ENCODE results near the gene UNC13C. TPM values are rescaled to one million over a fixed set of nuclear protein-coding genes. Genes with fewer than 3 reads are reported as not detected.

Gene UNC13C
- polyA plus RNA-seq, 1 experiment = not detected

GRCh38 chr15:54345301-54345700 lies 367.1 kb downstream of the UNC13C start:
- H3K27me3 ChIP-seq (ENCODE audit: control insufficient read depth, insufficient read depth, low read length) = no peaks in the 10 kb centered on the region
- TF ChIP-seq, protein P1, sequence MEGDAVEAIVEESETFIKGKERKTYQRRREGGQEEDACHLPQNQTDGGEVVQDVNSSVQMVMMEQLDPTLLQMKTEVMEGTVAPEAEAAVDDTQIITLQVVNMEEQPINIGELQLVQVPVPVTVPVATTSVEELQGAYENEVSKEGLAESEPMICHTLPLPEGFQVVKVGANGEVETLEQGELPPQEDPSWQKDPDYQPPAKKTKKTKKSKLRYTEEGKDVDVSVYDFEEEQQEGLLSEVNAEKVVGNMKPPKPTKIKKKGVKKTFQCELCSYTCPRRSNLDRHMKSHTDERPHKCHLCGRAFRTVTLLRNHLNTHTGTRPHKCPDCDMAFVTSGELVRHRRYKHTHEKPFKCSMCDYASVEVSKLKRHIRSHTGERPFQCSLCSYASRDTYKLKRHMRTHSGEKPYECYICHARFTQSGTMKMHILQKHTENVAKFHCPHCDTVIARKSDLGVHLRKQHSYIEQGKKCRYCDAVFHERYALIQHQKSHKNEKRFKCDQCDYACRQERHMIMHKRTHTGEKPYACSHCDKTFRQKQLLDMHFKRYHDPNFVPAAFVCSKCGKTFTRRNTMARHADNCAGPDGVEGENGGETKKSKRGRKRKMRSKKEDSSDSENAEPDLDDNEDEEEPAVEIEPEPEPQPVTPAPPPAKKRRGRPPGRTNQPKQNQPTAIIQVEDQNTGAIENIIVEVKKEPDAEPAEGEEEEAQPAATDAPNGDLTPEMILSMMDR (IDR thresholded peaks at IDR 0.05; ENCODE audit: insufficient read depth, low read depth, low read length) = no peak
- CTCF ChIA-PET = no interaction called here
- no peak overlapping the region for H3K4me3 ChIP-seq (ENCODE audit: low read depth, low read length)
- POLR2A ChIA-PET = no interaction called here
- no peaks in the 10 kb centered on the region for H3K36me3 ChIP-seq (ENCODE audit: control insufficient read depth, insufficient read depth, low read length)
- DNase-seq (ENCODE audit: low read depth) = no peak

DNA sequence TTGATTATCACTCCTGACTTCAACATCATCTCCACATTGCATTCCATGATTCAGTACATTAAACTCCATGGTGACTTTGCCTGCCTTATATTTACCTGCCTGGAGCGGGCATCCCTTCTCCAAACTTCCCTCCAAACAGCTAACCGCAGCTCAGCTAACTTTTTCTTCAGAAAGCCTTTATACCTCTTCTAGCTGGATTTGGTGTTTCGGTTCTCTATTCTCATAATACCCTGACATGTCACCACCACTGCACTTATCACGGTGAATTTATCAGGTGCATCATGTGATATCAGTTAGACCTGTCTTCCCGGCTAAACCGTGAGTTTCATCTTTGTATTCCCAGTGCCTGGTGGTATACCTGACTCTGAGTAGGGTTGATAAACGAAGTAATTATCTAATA lies 367.6 kb downstream of the UNC13C start:
- no peaks in the 10 kb centered on the region for H3K36me3 ChIP-seq (ENCODE audit: control insufficient read depth, insufficient read depth, low read length)
- CTCF ChIA-PET = no interaction called here
- TF ChIP-seq, protein P1 (IDR thresholded peaks at IDR 0.05; ENCODE audit: insufficient read depth, low read depth, low read length) = no peak
- POLR2A ChIA-PET = no interaction called here
- DNase-seq (ENCODE audit: low read depth) = no peak
- no peaks in the 10 kb centered on the region for H3K27me3 ChIP-seq (ENCODE audit: control insufficient read depth, insufficient read depth, low read length)
- H3K4me3 ChIP-seq (ENCODE audit: low read depth, low read length) = no peak overlapping the region

DNA sequence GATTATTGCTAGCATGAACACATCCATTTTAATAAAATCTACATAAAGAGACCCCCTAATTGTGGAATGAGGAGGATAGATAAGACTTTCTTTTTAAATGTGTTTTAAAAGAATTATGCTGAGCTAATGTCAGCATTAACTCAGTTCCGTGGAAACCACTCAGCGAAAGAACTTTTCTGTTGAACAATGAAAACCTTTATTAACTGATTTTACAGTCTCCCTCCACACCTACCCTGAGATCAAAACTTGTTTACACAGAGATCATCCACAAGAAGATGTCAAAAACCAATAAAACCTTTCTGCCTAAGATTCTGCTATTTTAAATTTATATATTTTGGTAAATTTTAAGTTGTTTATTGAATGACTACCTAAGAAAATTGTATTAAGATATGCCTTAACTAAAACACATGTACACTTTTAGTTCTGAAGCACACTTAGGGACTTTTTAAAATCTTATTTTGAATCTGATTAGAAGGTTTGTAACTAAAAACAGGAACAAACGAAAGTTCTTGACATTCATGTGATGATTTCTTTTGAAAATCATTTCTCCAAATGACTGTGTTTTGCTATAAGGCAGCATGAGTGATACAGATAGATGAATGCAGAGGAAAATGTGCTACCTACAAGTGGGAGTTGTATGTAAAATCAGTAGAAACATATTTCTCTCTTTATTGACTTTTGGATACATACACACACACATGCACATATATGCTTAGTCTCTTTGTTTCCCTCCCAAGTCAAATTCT lies 369.0 kb downstream of the UNC13C start:
- Histone ChIP-seq H3K36me3 (ENCODE audit: control insufficient read depth, insufficient read depth, low read length) (no peaks in the 10 kb centered on the region), H3K4me3 (ENCODE audit: low read depth, low read length) (no peak overlapping the region), H3K27me3 (ENCODE audit: control insufficient read depth, insufficient read depth, low read length) (no peaks in the 10 kb centered on the region)
- TF ChIP-seq, protein P1 (IDR thresholded peaks at IDR 0.05; ENCODE audit: insufficient read depth, low read depth, low read length) = no peak
- no peak for DNase-seq (ENCODE audit: low read depth)
- ChIA-PET POLR2A (no interaction called here), CTCF (no interaction called here)

DNA sequence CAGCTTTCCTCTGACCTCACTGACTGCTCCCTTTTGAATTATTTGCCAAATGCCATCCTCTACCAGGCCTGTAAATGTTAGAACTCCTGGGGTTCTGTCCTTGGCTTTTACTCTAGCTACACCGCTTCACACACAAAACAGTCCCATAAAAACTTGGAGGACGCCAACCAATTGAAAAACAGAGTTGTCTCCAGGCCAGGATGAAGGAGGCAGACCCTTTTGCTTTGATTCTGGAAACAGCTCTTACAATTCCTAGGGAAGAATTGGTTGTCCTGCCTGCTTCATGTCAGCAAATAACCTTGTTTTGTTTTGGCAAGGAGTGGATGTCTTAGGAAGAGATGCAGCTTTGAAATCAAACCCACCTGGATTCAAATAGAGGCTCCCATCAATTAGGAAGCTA lies 375.5 kb downstream of the UNC13C start:
- no peak for DNase-seq (ENCODE audit: low read depth)
- POLR2A ChIA-PET = no interaction called here
- Histone ChIP-seq H3K36me3 (ENCODE audit: control insufficient read depth, insufficient read depth, low read length) (no peaks in the 10 kb centered on the region), H3K27me3 (ENCODE audit: control insufficient read depth, insufficient read depth, low read length) (no peaks in the 10 kb centered on the region), H3K4me3 (ENCODE audit: low read depth, low read length) (no peak overlapping the region)
- TF ChIP-seq, protein P1 (IDR thresholded peaks at IDR 0.05; ENCODE audit: insufficient read depth, low read depth, low read length) = no peak
- CTCF ChIA-PET = no interaction called here

GRCh38 chr15:54354341-54354740 lies 376.1 kb downstream of the UNC13C start:
- DNase-seq (ENCODE audit: low read depth) = no peak
- POLR2A ChIA-PET = no interaction called here
- TF ChIP-seq, protein P1 (IDR thresholded peaks at IDR 0.05; ENCODE audit: insufficient read depth, low read depth, low read length) = no peak
- CTCF ChIA-PET = no interaction called here
- Histone ChIP-seq H3K36me3 (ENCODE audit: control insufficient read depth, insufficient read depth, low read length) (no peaks in the 10 kb centered on the region), H3K27me3 (ENCODE audit: control insufficient read depth, insufficient read depth, low read length) (no peaks in the 10 kb centered on the region), H3K4me3 (ENCODE audit: low read depth, low read length) (no peak overlapping the region)

Data from BJ (cell line).